ENCODE data around the gene MERTK. TPM values are rescaled to one million over a fixed set of nuclear protein-coding genes. Genes with fewer than 3 reads are reported as not detected.

Gene MERTK
- total RNA-seq, 1 donor = 2.4 TPM

DNA sequence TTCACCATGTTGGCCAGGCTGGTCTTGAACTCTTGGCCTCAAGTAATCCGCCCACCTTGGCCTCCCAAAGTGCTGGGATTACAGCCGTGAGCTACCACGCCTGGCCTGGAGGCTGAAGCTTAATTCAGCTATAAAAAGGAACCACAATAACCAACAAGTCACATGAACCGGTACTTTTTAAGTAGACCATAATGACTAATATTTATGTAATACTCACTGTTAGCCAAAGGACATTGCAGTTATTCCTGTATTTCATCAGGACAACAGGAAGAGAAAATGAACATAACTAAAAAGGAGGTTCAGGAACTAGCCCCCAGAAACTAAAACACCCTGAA is 107.6 kb downstream of the MERTK start:
- H3K4me3 ChIP-seq (ENCODE audit: low read depth, low read length) = no peak overlapping the region
- TF ChIP-seq, protein P1, sequence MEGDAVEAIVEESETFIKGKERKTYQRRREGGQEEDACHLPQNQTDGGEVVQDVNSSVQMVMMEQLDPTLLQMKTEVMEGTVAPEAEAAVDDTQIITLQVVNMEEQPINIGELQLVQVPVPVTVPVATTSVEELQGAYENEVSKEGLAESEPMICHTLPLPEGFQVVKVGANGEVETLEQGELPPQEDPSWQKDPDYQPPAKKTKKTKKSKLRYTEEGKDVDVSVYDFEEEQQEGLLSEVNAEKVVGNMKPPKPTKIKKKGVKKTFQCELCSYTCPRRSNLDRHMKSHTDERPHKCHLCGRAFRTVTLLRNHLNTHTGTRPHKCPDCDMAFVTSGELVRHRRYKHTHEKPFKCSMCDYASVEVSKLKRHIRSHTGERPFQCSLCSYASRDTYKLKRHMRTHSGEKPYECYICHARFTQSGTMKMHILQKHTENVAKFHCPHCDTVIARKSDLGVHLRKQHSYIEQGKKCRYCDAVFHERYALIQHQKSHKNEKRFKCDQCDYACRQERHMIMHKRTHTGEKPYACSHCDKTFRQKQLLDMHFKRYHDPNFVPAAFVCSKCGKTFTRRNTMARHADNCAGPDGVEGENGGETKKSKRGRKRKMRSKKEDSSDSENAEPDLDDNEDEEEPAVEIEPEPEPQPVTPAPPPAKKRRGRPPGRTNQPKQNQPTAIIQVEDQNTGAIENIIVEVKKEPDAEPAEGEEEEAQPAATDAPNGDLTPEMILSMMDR (IDR thresholded peaks at IDR 0.05; ENCODE audit: insufficient read depth, low read length) = no peak
- DNase-seq (ENCODE audit: low read depth) = peak; percentile 68

GRCh38 chr2:112007493-112007892 is 109.1 kb downstream of the MERTK start:
- no peak for DNase-seq (ENCODE audit: low read depth)
- no peak overlapping the region for H3K4me3 ChIP-seq (ENCODE audit: low read depth, low read length)
- TF ChIP-seq, protein P1 (IDR thresholded peaks at IDR 0.05; ENCODE audit: insufficient read depth, low read length) = no peak

GRCh38 chr2:112008910-112009485 is 110.6 kb downstream of the MERTK start:
- TF ChIP-seq, protein P1 (IDR thresholded peaks at IDR 0.05; ENCODE audit: insufficient read depth, low read length) = no peak
- DNase-seq (ENCODE audit: low read depth) = no peak
- no peak overlapping the region for H3K4me3 ChIP-seq (ENCODE audit: low read depth, low read length)

DNA sequence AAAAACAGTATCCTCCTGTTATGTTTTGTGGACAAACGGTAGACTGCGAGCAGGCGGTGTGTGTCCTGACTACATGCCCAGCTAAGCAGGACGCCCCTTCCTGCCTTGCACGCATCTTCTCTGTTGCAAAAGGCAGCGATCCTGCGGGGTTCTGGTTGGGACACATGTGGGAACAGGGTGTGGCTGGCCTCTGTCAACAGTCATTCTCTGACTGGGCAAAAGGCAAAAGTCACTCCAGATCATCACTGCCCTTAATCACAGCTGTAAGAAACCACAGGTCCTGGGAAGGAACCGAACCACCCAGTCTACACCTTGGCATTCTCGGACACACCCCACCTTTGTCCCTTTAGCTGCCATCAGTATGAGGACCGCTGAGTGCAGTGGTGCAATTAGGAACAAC is 112.3 kb downstream of the MERTK start:
- TF ChIP-seq, protein P1 (IDR thresholded peaks at IDR 0.05; ENCODE audit: insufficient read depth, low read length) = no peak
- no peak overlapping the region for H3K4me3 ChIP-seq (ENCODE audit: low read depth, low read length)
- no peak for DNase-seq (ENCODE audit: low read depth)

- DNase-seq (ENCODE audit: low read depth) = no peak
- H3K4me3 ChIP-seq (ENCODE audit: low read depth, low read length) = no peak overlapping the region
- TF ChIP-seq, protein P1 (IDR thresholded peaks at IDR 0.05; ENCODE audit: insufficient read depth, low read length) = no peak
Measured at GRCh38 chr2:112012556-112012955, 114.1 kb downstream of the MERTK start.

DNA sequence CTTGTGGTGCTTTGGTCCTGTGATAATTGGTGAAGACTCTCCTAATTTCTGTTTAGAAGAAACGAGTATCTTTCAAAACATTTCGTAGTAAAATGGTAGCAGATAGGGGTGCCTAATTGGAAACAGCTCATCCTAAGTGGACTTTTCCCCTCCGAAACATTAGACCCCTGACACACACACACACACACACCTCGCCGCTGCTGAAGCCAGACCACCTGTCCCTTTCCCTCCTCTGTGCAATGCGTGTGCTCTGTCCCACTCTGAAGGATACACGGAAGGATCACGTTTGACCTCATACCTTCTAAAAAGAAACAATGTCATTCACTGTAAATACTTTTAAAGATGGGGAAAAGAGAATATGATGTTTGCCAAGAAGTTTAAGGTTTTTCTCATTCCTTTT is 120.4 kb downstream of the MERTK start:
- no peak overlapping the region for H3K4me3 ChIP-seq (ENCODE audit: low read depth, low read length)
- TF ChIP-seq, protein P1 (IDR thresholded peaks at IDR 0.05; ENCODE audit: insufficient read depth, low read length) = no peak
- no peak for DNase-seq (ENCODE audit: low read depth)

GRCh38 chr2:112019569-112019982 is 121.2 kb downstream of the MERTK start:
- no peak for DNase-seq (ENCODE audit: low read depth)
- H3K4me3 ChIP-seq (ENCODE audit: low read depth, low read length) = no peak overlapping the region
- TF ChIP-seq, protein P1 (IDR thresholded peaks at IDR 0.05; ENCODE audit: insufficient read depth, low read length) = no peak

All from fibroblast of the aortic adventitia (primary cell).